GM23338 (cell line): ENCODE measurements around the gene LIN7A. TPM values are rescaled to one million over a fixed set of nuclear protein-coding genes. Genes with fewer than 3 reads are reported as not detected.

Experiments
- ATAC-seq: fragments of 200-7000 bp; cut with Tn5 transposase; 3 replicates; pipeline ENCODE4 v1.9.1; 2020
- DNase-seq: peaks from one replicate; pipeline ENCODE4 v3.0.0-alpha.2; 2015; ENCODE audit warnings: low spot score
- H2AFZ ChIP-seq: fragments of 200-600 bp; sonication (generic); 2 replicates; pipeline ENCODE4 v1.8.0; 2016; ENCODE audit warnings: antibody characterized with exemption, mild to moderate bottlenecking, moderate library complexity
- H3F3A ChIP-seq: fragments of 200-600 bp; sonication (generic); replicated peaks from 2 replicates; pipeline ENCODE4 v1.8.0; 2017; ENCODE audit warnings: antibody characterized with exemption, mixed run types, low read depth
- H3K27ac ChIP-seq: fragments of 200-600 bp; sonication (generic); 2 replicates; pipeline ENCODE4 v1.6.1; 2016; ENCODE audit warnings: low read depth
- H3K27me3 ChIP-seq: fragments of 200-600 bp; sonication (generic); 2 replicates; pipeline ENCODE4 v1.8.0; 2016; ENCODE audit warnings: mild to moderate bottlenecking, mixed run types, moderate library complexity; ENCODE audit not compliant: insufficient read depth
- H3K36me3 ChIP-seq: fragments of 200-600 bp; sonication (generic); 2 replicates; pipeline ENCODE4 v1.8.0; 2016; ENCODE audit warnings: mild to moderate bottlenecking; ENCODE audit not compliant: insufficient read depth
- H3K4me1 ChIP-seq: fragments of 200-600 bp; sonication (generic); 2 replicates; pipeline ENCODE4 v1.8.0; 2016; ENCODE audit warnings: mild to moderate bottlenecking, moderate library complexity; ENCODE audit not compliant: insufficient read depth
- H3K4me2 ChIP-seq: fragments of 200-600 bp; sonication (generic); 2 replicates; pipeline ENCODE4 v1.7.1; 2017; ENCODE audit warnings: mixed run types
- H3K4me3 ChIP-seq: fragments of 200-600 bp; sonication (generic); 2 replicates; pipeline ENCODE4 v1.6.1; 2016; ENCODE audit warnings: mixed run types
- H3K79me2 ChIP-seq: fragments of 200-600 bp; sonication (generic); replicated peaks from 2 replicates; pipeline ENCODE4 v1.8.0; 2017; ENCODE audit warnings: mild to moderate bottlenecking; ENCODE audit not compliant: insufficient read depth
- H3K9me2 ChIP-seq: fragments of 200-600 bp; sonication (generic); 2 replicates; pipeline ENCODE4 v1.8.0; 2017; ENCODE audit not compliant: insufficient read depth
- H4K20me1 ChIP-seq: fragments of 200-600 bp; sonication (generic); replicated peaks from 2 replicates; pipeline ENCODE4 v1.8.0; 2017; ENCODE audit warnings: mild to moderate bottlenecking; ENCODE audit not compliant: insufficient read depth
- H3K27ac Mint-ChIP-seq: 2 replicates; pipeline ENCODE4 v1.8.0; 2020; ENCODE audit warnings: inconsistent platforms, mild to moderate bottlenecking, moderate library complexity, mixed read lengths
- H3K27me3 Mint-ChIP-seq: 3 replicates; pipeline ENCODE4 v1.8.0; 2022; ENCODE audit warnings: low read depth, mild to moderate bottlenecking, moderate library complexity, mixed read lengths, inconsistent platforms; ENCODE audit not compliant: insufficient read depth, poor library complexity
- H3K36me3 Mint-ChIP-seq: 3 replicates; pipeline ENCODE4 v1.8.0; 2021; ENCODE audit warnings: low read depth, mild to moderate bottlenecking, inconsistent platforms, moderate library complexity, mixed read lengths
- H3K4me1 Mint-ChIP-seq: 3 replicates; pipeline ENCODE4 v1.8.0; 2020; ENCODE audit warnings: mild to moderate bottlenecking, inconsistent platforms, mixed read lengths
- H3K4me3 Mint-ChIP-seq: 3 replicates; pipeline ENCODE4 v1.8.0; 2021; ENCODE audit warnings: moderate library complexity, mild to moderate bottlenecking, inconsistent platforms, mixed read lengths
- H3K9me3 Mint-ChIP-seq: 3 replicates; pipeline ENCODE4 v1.8.0; 2020; ENCODE audit warnings: moderate library complexity, mild to moderate bottlenecking, inconsistent platforms, mixed read lengths
- POLR2AphosphoS5 ChIP-seq: IDR thresholded peaks from 2 replicates; pipeline ENCODE4 v1.6.1; 2016; ENCODE audit warnings: antibody characterized with exemption, low read depth
- STAT1 ChIP-seq: IDR thresholded peaks from one replicate; pipeline ENCODE4 v1.6.1; 2016; ENCODE audit warnings: antibody characterized with exemption; ENCODE audit not compliant: unreplicated experiment
- ZNF114 ChIP-seq: fragments of 250-450 bp; sonication (Bioruptor Pico); IDR thresholded peaks from 2 replicates; pipeline ENCODE4 v1.5.0; 2020; ENCODE audit warnings: mild to moderate bottlenecking, moderate library complexity
- polyA plus RNA-seq: library from polyadenylated mRNA; unstranded; fragments of >200 nt; fragmentation: Nextera tagmentation; extraction: Ambion mirVana; gene quantifications from 2 replicates; pipeline ENCODE4 v1.2.1, GENCODE V29; 2016
- total RNA-seq: library from RNA; depleted of rRNA; stranded (reverse); fragments of >200 nt; shearing (Covaris generic); gene quantifications from 2 replicates; pipeline ENCODE4 v1.2.3, GENCODE V29; 2014
- TF ChIP-seq, protein P1 (sequence below): fragments of 250-450 bp; sonication (Bioruptor Pico); IDR thresholded peaks from 2 replicates; pipeline ENCODE4 v1.5.0; 2020; ENCODE audit warnings: mild to moderate bottlenecking, moderate library complexity
- TF ChIP-seq, protein P2 (sequence below), 2 experiments: fragments of 200-600 bp in 1 of 2; sonication (generic) in 1 of 2; conservative IDR thresholded peaks; 2 replicates each; pipeline versions ENCODE4 v1.5.1 to v1.6.1; 2016 to 2017; ENCODE audit warnings: antibody characterized with exemption in 2 of 2, low read depth in 2 of 2, mild to moderate bottlenecking in 2 of 2, moderate library complexity in 1 of 2

The LIN7A gene
- total and polyA plus RNA-seq, 2 experiments from 2014 or later: 5.7 to 6.5 TPM

- DNase-seq (no peak), ATAC-seq (no peak)
- H3K4me1 ChIP-seq: 0 out of 2 replicates have a peak, but pooled peaks cover 4% of the 10 kb centered on the region
- no peaks in the 10 kb centered on the region; the same call in 1 of the 2 replicates for H3K9me2 ChIP-seq
- H3K27ac Mint-ChIP-seq: no peak overlapping the region
- H3K36me3 ChIP-seq: no peaks in the 10 kb centered on the region
- no peak for TF ChIP-seq POLR2AphosphoS5
- TF ChIP-seq STAT1: no peak
- TF ChIP-seq, protein P1, sequence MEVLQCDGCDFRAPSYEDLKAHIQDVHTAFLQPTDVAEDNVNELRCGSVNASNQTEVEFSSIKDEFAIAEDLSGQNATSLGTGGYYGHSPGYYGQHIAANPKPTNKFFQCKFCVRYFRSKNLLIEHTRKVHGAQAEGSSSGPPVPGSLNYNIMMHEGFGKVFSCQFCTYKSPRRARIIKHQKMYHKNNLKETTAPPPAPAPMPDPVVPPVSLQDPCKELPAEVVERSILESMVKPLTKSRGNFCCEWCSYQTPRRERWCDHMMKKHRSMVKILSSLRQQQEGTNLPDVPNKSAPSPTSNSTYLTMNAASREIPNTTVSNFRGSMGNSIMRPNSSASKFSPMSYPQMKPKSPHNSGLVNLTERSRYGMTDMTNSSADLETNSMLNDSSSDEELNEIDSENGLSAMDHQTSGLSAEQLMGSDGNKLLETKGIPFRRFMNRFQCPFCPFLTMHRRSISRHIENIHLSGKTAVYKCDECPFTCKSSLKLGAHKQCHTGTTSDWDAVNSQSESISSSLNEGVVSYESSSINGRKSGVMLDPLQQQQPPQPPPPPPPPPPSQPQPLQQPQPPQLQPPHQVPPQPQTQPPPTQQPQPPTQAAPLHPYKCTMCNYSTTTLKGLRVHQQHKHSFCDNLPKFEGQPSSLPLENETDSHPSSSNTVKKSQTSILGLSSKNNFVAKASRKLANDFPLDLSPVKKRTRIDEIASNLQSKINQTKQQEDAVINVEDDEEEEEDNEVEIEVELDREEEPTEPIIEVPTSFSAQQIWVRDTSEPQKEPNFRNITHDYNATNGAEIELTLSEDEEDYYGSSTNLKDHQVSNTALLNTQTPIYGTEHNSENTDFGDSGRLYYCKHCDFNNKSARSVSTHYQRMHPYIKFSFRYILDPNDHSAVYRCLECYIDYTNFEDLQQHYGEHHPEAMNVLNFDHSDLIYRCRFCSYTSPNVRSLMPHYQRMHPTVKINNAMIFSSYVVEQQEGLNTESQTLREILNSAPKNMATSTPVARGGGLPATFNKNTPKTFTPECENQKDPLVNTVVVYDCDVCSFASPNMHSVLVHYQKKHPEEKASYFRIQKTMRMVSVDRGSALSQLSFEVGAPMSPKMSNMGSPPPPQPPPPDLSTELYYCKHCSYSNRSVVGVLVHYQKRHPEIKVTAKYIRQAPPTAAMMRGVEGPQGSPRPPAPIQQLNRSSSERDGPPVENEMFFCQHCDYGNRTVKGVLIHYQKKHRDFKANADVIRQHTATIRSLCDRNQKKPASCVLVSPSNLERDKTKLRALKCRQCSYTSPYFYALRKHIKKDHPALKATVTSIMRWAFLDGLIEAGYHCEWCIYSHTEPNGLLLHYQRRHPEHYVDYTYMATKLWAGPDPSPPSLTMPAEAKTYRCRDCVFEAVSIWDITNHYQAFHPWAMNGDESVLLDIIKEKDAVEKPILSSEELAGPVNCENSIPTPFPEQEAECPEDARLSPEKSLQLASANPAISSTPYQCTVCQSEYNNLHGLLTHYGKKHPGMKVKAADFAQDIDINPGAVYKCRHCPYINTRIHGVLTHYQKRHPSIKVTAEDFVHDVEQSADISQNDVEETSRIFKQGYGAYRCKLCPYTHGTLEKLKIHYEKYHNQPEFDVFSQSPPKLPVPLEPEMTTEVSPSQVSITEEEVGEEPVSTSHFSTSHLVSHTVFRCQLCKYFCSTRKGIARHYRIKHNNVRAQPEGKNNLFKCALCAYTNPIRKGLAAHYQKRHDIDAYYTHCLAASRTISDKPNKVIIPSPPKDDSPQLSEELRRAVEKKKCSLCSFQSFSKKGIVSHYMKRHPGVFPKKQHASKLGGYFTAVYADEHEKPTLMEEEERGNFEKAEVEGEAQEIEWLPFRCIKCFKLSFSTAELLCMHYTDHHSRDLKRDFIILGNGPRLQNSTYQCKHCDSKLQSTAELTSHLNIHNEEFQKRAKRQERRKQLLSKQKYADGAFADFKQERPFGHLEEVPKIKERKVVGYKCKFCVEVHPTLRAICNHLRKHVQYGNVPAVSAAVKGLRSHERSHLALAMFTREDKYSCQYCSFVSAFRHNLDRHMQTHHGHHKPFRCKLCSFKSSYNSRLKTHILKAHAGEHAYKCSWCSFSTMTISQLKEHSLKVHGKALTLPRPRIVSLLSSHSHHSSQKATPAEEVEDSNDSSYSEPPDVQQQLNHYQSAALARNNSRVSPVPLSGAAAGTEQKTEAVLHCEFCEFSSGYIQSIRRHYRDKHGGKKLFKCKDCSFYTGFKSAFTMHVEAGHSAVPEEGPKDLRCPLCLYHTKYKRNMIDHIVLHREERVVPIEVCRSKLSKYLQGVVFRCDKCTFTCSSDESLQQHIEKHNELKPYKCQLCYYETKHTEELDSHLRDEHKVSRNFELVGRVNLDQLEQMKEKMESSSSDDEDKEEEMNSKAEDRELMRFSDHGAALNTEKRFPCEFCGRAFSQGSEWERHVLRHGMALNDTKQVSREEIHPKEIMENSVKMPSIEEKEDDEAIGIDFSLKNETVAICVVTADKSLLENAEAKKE (CRISPR knock-in tag): no peak
- no peak for TF ChIP-seq ZNF114 (CRISPR knock-in tag)
- TF ChIP-seq, protein P2, sequence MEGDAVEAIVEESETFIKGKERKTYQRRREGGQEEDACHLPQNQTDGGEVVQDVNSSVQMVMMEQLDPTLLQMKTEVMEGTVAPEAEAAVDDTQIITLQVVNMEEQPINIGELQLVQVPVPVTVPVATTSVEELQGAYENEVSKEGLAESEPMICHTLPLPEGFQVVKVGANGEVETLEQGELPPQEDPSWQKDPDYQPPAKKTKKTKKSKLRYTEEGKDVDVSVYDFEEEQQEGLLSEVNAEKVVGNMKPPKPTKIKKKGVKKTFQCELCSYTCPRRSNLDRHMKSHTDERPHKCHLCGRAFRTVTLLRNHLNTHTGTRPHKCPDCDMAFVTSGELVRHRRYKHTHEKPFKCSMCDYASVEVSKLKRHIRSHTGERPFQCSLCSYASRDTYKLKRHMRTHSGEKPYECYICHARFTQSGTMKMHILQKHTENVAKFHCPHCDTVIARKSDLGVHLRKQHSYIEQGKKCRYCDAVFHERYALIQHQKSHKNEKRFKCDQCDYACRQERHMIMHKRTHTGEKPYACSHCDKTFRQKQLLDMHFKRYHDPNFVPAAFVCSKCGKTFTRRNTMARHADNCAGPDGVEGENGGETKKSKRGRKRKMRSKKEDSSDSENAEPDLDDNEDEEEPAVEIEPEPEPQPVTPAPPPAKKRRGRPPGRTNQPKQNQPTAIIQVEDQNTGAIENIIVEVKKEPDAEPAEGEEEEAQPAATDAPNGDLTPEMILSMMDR (conservative IDR thresholded peaks at IDR 0.05; ENCODE audit: low read depth in 2 of 2): no peak
- H3K36me3 Mint-ChIP-seq: no peaks in the 10 kb centered on the region
- H3K9me3 Mint-ChIP-seq: no peaks in the 10 kb centered on the region
- no peak overlapping the region for H2AFZ ChIP-seq
- no peaks in the 10 kb centered on the region for H3K27me3 ChIP-seq
- no peaks in the 10 kb centered on the region for H3F3A ChIP-seq
- no peaks in the 10 kb centered on the region for H4K20me1 ChIP-seq
- H3K4me3 Mint-ChIP-seq: no peak overlapping the region
- peaks cover 6% of the 10 kb centered on the region; the same call in 2 of the 3 replicates for H3K4me1 Mint-ChIP-seq
- H3K4me2 ChIP-seq: no peak overlapping the region
- peaks cover 4% of the 10 kb centered on the region for H3K27me3 Mint-ChIP-seq
- H3K27ac ChIP-seq: no peak overlapping the region
- H3K4me3 ChIP-seq: no peak overlapping the region
- H3K79me2 ChIP-seq: no peaks in the 10 kb centered on the region
Measured at GRCh38 chr12:80860206-80860605, 77.5 kb downstream of the LIN7A start.
